ENCODE results near the gene TNFRSF4. TPM values are rescaled to one million over a fixed set of nuclear protein-coding genes. Genes with fewer than 3 reads are reported as not detected.
"Not testable (repeated sequence)": the region's sequence is repeated elsewhere in the genome, so short reads cannot be mapped to it uniquely, and the experiment has no call there.

TNFRSF4 gene
- total RNA-seq, 2 experiments from 2014 or later = 110 to 111 TPM

GRCh38 chr1:1197188-1197500 lies 16.8 kb downstream of the TNFRSF4 start:
- Mint-ChIP-seq H3K4me3 (no peak overlapping the region), H3K9me3 (peaks cover 5% of the 10 kb centered on the region), H3K27ac (no peak overlapping the region), H3K4me1 (peaks cover 7% of the 10 kb centered on the region), H3K36me3 (no peaks in the 10 kb centered on the region), H3K27me3 (no peaks in the 10 kb centered on the region)
- DNase-seq = no peak

DNA sequence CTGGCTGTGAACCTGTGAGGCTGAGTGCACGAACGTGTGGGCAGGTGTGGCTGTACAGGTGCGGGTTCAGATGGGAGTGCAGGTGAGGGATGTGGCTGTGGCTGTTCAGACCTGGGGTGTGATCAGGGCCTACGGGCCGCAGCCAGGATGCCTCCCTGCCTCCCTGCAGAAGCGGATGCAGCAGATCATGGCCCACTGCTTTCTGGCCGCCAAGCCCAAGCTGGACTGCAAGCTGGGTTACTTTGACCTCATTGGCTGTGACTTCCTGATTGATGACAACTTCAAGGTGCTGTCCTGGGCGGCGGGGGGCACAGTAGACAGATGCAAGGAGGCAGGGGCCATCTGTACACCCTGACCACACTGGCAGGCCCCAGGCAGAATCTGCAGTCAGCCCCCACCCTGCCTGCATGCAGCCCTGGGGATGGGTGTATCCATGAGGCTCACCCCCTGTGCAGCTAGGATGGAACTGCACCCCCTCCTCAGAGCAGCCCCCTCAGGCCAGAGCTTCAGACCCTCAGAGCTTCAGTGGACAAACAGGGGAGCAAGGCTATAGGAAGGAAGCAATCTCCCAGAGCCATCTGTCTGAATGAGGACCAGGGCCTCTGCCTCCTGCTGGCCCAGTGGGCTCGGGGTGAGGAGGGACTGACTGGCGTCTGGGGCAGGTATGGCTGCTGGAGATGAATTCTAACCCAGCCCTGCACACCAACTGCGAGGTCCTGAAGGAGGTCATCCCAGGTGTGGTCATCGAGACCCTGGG lies 17.3 kb downstream of the TNFRSF4 start:
- Mint-ChIP-seq H3K4me1 (peaks cover 7% of the 10 kb centered on the region), H3K4me3 (no peak overlapping the region), H3K9me3 (peaks cover 10% of the 10 kb centered on the region), H3K27ac (no peak overlapping the region), H3K36me3 (no peaks in the 10 kb centered on the region), H3K27me3 (no peaks in the 10 kb centered on the region)
- no peak for DNase-seq

GRCh38 chr1:1195726-1196125 lies 18.2 kb downstream of the TNFRSF4 start:
- H3K27me3 Mint-ChIP-seq, H3K4me3 Mint-ChIP-seq, DNase-seq, H3K36me3 Mint-ChIP-seq, H3K27ac Mint-ChIP-seq, H3K4me1 Mint-ChIP-seq: not testable (repeated sequence)
- H3K9me3 Mint-ChIP-seq = peaks cover 12% of the 10 kb centered on the region

GRCh38 chr1:1194723-1195122 lies 19.2 kb downstream of the TNFRSF4 start:
- peaks cover 12% of the 10 kb centered on the region for H3K9me3 Mint-ChIP-seq
- H3K36me3 Mint-ChIP-seq = no peaks in the 10 kb centered on the region
- no peak overlapping the region for H3K4me3 Mint-ChIP-seq
- H3K27ac Mint-ChIP-seq = no peak overlapping the region
- peaks cover 1% of the 10 kb centered on the region for H3K4me1 Mint-ChIP-seq
- DNase-seq = no peak
- no peaks in the 10 kb centered on the region for H3K27me3 Mint-ChIP-seq

DNA sequence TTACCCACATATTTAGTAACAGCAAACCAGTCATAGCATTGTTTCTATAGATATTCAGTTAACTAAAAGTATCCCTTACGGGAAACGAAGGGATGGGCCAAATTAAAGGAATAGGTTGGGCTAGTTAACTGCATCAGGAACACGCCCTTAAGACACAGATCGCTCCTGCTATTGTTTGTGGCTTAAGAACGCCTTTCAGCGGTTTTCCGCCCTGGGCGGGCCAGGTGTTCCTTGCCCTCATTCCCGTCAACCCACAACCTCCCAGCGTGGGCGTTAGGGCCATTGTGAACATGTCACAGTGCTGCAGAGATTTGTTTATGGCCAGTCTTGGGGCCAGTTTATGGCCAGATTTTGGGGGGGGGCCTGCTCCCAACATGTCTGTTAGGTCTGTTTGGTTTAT lies 22.2 kb downstream of the TNFRSF4 start:
- Mint-ChIP-seq H3K36me3 (no peaks in the 10 kb centered on the region), H3K27ac (no peak overlapping the region), H3K27me3 (no peaks in the 10 kb centered on the region)

DNA sequence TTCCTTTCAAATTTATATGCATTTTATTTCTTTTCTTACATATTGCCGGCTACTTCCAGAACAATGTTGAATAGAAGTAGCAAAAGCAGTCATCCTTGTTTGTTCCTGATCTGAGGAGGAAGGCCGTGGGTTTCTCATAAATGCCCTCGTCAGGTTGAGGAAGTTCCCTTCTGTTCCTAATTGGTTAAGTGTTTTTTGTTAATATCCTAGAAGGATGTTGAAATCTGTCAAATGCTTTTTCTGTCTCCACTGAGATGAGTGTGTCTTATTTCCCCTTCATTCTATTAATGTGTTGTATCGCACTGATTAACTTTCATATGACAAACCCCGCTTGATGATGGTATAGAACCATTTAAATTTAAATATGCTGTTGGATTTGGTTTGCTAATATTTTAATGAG lies 24.8 kb downstream of the TNFRSF4 start:
- Mint-ChIP-seq H3K27ac (no peak overlapping the region), H3K27me3 (no peaks in the 10 kb centered on the region), H3K4me3 (no peak overlapping the region)

More for the DNA sequence above, 22.2 kb downstream of the TNFRSF4 start:
- DNase-seq = no peak
- H3K4me3 Mint-ChIP-seq = no peak overlapping the region
- no peaks in the 10 kb centered on the region for H3K4me1 Mint-ChIP-seq
- H3K9me3 Mint-ChIP-seq = peaks cover 12% of the 10 kb centered on the region

DNA sequence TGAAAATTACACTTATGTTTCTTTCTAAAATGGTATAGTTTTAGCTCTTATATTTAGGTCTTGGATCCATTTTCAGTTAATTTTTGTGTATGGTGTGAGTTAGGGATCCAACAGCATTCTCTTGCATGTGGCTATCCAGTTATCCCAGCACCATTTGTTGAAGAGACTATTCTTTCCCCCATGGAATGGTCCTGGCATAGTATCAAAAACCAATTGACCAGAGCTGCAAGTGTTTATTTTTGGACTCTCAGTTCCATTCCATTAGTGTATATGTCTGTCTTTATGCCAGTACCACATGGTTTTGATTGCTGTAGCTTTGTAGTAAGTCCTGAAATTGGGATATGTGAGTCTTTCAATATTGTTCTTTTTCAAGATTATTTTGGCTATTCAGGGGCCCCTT lies 26.0 kb downstream of the TNFRSF4 start:
- Mint-ChIP-seq H3K27ac (no peak overlapping the region), H3K4me3 (no peak overlapping the region), H3K36me3 (no peaks in the 10 kb centered on the region), H3K27me3 (peaks cover 5% of the 10 kb centered on the region), H3K9me3 (peaks cover 8% of the 10 kb centered on the region), H3K4me1 (no peaks in the 10 kb centered on the region)
- DNase-seq = no peak

More for the DNA sequence above, 24.8 kb downstream of the TNFRSF4 start:
- Mint-ChIP-seq H3K9me3 (peaks cover 8% of the 10 kb centered on the region), H3K4me1 (no peaks in the 10 kb centered on the region), H3K36me3 (no peaks in the 10 kb centered on the region)
- no peak for DNase-seq

- Mint-ChIP-seq H3K36me3 (no peaks in the 10 kb centered on the region), H3K9me3 (no peaks in the 10 kb centered on the region), H3K4me3 (no peak overlapping the region), H3K27me3 (peaks cover 15% of the 10 kb centered on the region), H3K27ac (no peak overlapping the region), H3K4me1 (peaks cover 4% of the 10 kb centered on the region)
- no peak for DNase-seq
Observed at GRCh38 chr1:1185101-1185765, 28.7 kb downstream of the TNFRSF4 start.

DNA sequence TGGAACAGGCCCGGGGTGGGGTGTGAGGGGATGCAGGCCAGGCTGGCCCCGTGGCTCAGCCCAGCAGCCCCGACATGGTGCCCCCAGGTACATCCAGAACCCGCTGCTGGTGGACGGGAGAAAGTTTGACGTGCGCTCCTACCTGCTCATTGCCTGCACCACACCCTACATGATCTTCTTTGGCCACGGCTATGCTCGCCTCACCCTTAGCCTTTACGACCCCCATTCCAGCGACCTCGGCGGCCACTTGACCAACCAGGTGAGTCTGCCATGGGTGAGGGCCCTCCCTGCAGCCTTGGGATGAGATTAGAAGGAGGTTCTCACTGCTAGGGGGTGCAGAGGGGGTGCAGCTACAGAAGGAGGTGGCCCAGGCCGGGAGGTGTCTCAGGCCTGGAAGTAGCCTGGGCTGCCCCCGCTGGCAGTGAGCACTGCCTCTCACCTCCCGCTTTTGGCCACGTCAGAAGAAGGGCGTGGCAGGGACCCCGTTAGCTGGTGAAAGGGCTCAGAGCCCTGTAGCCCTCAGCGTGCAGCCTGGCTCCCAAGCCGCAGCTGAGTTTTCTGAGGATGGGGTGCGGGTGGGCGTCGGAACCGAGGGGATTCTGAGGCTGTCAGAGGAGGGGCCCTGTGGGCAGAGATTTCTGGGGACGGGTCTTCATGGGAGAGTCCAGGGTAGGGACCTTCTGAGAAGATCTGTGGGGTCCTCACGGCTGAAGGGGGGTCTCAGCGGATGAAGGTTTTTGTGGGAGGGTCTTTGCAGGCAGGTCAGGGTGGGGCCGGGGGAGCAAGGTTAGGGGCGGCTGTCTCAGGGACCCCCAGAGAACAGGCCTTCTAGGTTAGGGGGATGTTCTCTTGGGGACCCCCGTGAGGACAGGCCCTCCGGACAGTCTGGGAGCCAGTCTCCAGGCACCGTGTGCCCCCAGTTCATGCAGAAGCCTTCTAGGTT lies 29.8 kb downstream of the TNFRSF4 start:
- Mint-ChIP-seq H3K36me3 (no peaks in the 10 kb centered on the region), H3K4me1 (peaks cover 4% of the 10 kb centered on the region), H3K27ac (no peak overlapping the region), H3K27me3 (peaks cover 15% of the 10 kb centered on the region), H3K4me3 (no peak overlapping the region), H3K9me3 (no peaks in the 10 kb centered on the region)
- no peak for DNase-seq

GRCh38 chr1:1183221-1183747 lies 30.7 kb downstream of the TNFRSF4 start:
- H3K4me1 Mint-ChIP-seq = peaks cover 4% of the 10 kb centered on the region
- DNase-seq = no peak
- no peak overlapping the region for H3K27ac Mint-ChIP-seq
- no peak overlapping the region for H3K4me3 Mint-ChIP-seq
- H3K36me3 Mint-ChIP-seq = no peaks in the 10 kb centered on the region
- peaks cover 15% of the 10 kb centered on the region for H3K27me3 Mint-ChIP-seq
- H3K9me3 Mint-ChIP-seq = no peaks in the 10 kb centered on the region

DNA sequence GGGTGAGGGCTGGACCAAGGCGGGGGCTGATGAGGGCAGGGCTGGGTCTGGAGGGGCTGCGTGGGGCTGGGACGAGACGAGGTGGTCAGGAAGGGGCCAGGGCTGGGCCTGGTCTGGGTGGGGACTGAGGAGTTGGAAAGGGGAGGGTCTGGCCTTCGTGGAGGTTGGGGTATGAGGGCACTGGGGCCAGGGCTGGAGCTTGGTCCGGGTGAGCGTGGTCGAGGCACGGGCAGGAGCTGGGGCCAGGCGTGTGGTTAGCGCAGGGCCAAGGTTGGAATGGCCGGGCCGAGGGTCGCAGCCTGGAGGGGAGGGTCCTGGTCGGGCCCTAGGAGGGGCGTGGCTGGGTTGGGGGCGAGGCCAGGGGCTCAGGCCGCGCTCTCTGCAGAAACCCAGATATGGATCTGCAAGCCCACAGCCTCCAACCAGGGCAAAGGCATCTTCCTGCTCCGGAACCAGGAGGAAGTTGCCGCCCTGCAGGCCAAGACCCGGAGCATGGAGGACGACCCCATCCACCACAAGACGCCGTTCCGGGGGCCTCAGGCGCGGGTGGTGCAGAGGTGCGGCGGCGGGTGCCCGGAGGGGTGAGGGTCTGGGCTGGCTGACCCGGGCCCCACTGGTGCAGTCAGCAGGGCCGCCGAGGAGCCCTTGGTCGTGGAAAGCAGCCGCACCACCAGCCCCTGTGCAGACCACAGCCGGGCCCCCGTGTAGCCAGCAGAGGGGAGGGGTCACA lies 31.3 kb downstream of the TNFRSF4 start:
- H3K9me3 Mint-ChIP-seq = no peaks in the 10 kb centered on the region
- H3K27me3 Mint-ChIP-seq = peaks cover 15% of the 10 kb centered on the region
- H3K4me1 Mint-ChIP-seq = peaks cover 4% of the 10 kb centered on the region
- DNase-seq = no peak
- H3K27ac Mint-ChIP-seq = no peak overlapping the region
- H3K4me3 Mint-ChIP-seq = no peak overlapping the region
- H3K36me3 Mint-ChIP-seq = no peaks in the 10 kb centered on the region

- DNase-seq = no peak
- Mint-ChIP-seq H3K36me3 (no peaks in the 10 kb centered on the region), H3K4me3 (no peak overlapping the region), H3K9me3 (no peaks in the 10 kb centered on the region), H3K27ac (no peak overlapping the region), H3K4me1 (peaks cover 4% of the 10 kb centered on the region), H3K27me3 (peaks cover 15% of the 10 kb centered on the region)
Observed at GRCh38 chr1:1181938-1182410, 32.0 kb downstream of the TNFRSF4 start.

DNA sequence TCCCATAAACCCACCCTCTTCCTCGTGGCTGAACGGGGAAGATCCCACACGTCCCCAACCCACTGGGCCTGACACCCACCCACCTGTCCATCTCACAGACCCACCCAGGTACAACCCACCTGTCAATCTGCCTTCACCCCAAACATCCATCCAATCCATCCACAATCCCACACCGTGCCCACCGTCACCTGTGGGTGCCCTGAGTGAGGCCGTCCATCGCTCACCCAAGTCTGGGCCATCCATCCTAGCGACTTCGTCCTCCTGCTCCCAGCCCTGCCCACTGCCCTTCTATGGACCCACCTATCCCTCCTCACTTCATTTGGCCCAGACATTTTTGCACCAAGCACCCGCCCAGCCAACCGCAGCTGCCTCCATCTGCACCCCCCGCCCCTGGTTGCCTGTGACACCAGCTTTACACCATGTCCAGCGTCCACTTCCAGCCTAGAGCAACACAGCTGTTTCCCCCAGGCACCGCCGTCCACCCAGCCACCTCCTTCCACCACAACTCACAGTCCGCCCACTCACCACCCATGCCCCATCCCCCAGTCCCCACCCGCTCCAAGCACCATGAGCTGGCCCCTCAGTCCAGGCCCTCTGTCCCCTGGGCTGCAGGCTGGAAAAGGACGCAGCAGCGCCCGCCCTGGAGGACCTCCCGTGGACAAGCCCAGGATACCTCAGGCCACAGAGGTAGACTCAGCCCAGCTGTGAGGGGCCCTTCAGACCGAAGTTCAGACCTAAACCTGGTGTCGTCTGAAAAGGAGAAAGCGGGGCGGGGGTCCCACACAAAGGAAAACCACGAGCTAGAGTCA lies 32.6 kb downstream of the TNFRSF4 start:
- no peak overlapping the region for H3K4me3 Mint-ChIP-seq
- no peak overlapping the region for H3K27ac Mint-ChIP-seq
- H3K36me3 Mint-ChIP-seq = no peaks in the 10 kb centered on the region
- no peak for DNase-seq
- H3K4me1 Mint-ChIP-seq = peaks cover 4% of the 10 kb centered on the region
- peaks cover 15% of the 10 kb centered on the region for H3K27me3 Mint-ChIP-seq
- H3K9me3 Mint-ChIP-seq = no peaks in the 10 kb centered on the region
